GM19351 (cell line): ENCODE data around the gene GCKR.

ENCODE experiments used
- ATAC-seq: cut with Tn5 transposase; IDR thresholded peaks from one replicate; pipeline ENCODE4 v1.9.1; 2021; ENCODE audit warnings: mild to moderate bottlenecking, moderate library complexity; ENCODE audit not compliant: unreplicated experiment

GCKR gene

DNA sequence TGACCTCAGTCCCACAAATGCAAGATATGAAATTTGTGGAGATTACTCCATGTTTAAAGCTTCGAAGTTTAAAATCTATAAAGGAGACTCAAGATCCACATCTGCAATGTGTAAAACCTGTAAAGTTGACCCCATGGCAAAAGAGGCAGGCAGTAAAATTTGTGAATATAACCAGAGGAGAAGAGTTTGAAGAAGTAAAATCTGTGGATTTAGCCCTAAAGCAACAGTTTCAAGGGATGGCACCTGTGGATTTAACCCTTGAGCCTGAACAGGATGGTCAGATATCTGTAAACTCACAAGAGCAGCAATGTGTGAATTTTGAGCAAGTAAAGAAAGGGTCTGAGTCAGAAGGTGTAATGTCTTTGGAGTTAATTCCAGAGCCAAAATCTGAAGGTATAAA lies 75.0 kb downstream of the GCKR start:
- ATAC-seq: no peak

DNA sequence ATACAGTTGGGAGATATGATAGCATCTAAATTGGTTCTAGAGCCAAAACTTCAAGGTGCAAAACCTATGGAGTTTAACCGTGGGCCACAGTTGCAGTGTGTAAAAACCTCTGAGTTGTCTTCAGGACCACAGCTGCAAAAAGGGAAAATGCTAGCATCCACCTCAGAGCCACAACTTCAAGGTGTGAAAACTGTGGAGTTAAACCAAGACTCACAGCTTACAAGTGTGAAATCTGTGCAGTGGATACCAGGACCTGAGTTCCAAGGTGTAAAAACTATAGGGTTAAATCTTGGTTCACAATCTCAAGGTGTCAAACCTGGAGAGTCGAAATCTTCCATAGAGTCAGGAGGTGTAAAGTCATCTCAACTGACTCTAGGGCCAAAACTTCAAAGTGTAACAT lies 75.8 kb downstream of the GCKR start:
- ATAC-seq: no peak

GRCh38 chr2:27572998-27573429 lies 76.4 kb downstream of the GCKR start:
- ATAC-seq: no peak
